ENCODE measurements around the gene TPP1. TPM values are rescaled to one million over a fixed set of nuclear protein-coding genes. Genes with fewer than 3 reads are reported as not detected.

The TPP1 gene
- total and polyA plus RNA-seq, 9 donors, result 21.0 to 360 (median 58.2) TPM

GRCh38 chr11:6572215-6572614, 47.0 kb downstream of the TPP1 start:
- peaks cover 9% of the 10 kb centered on the region for H3K4me1 ChIP-seq (ENCODE audit: insufficient read depth)
- H3K36me3 ChIP-seq, result no peaks in the 10 kb centered on the region
- no peaks in the 10 kb centered on the region for H3K9me3 ChIP-seq
- TF ChIP-seq POLR2A (IDR thresholded peaks at IDR 0.05) (no peak), CTCF (IDR thresholded peaks at IDR 0.05) (no peak), EP300 (IDR thresholded peaks at IDR 0.05) (no peak)
- no peak overlapping the region for H3K4me3 ChIP-seq
- 47 to 57% (median 49%) methylated on average over 2 of the region's 2 CpGs for WGBS, 3 donors
- DNase-seq, result no peak
- H3K27ac ChIP-seq, result no peak overlapping the region
- H3K27me3 ChIP-seq, result no peaks in the 10 kb centered on the region
- intact Hi-C loops (cut with DNase I), result no loop called here

GRCh38 chr11:6571434-6572008, 47.7 kb downstream of the TPP1 start:
- Histone ChIP-seq H3K36me3 (no peaks in the 10 kb centered on the region), H3K4me3 (no peak overlapping the region), H3K4me1 (ENCODE audit: insufficient read depth) (peaks cover 4% of the 10 kb centered on the region), H3K27ac (no peak overlapping the region), H3K9me3 (no peaks in the 10 kb centered on the region), H3K27me3 (no peaks in the 10 kb centered on the region)
- TF ChIP-seq CTCF (IDR thresholded peaks at IDR 0.05) (no peak), EP300 (IDR thresholded peaks at IDR 0.05) (no peak), POLR2A (IDR thresholded peaks at IDR 0.05) (no peak)
- 55 to 65% (median 56%) methylated on average over 22 of the region's 22 CpGs for WGBS, 3 donors
- intact Hi-C loops (cut with DNase I), result no loop called here
- DNase-seq, result no peak

- intact Hi-C loops (cut with DNase I), result no loop called here
- 40 to 65% (median 63%) methylated on average over 40 to 62 of the region's 62 CpGs for WGBS, 3 donors
- peaks cover 3% of the 10 kb centered on the region for H3K4me1 ChIP-seq (ENCODE audit: insufficient read depth)
Measured at GRCh38 chr11:6570691-6571427, 48.4 kb downstream of the TPP1 start.

GRCh38 chr11:6569706-6570105, 49.5 kb downstream of the TPP1 start:
- Histone ChIP-seq H3K4me3 (no peak overlapping the region), H3K36me3 (no peaks in the 10 kb centered on the region), H3K4me1 (ENCODE audit: insufficient read depth) (peaks cover 3% of the 10 kb centered on the region), H3K27me3 (no peaks in the 10 kb centered on the region), H3K9me3 (no peaks in the 10 kb centered on the region), H3K27ac (no peak overlapping the region)
- no peak for DNase-seq
- 86 to 97% (median 92%) methylated on average over 5 of the region's 5 CpGs for WGBS, 3 donors
- intact Hi-C loops (cut with DNase I), result no loop called here
- TF ChIP-seq CTCF (IDR thresholded peaks at IDR 0.05), result no peak
- no peak for TF ChIP-seq EP300 (IDR thresholded peaks at IDR 0.05)
- TF ChIP-seq POLR2A (IDR thresholded peaks at IDR 0.05), result no peak

More at GRCh38 chr11:6570691-6571427, 48.4 kb downstream of the TPP1 start:
- Histone ChIP-seq H3K27ac (no peak overlapping the region), H3K36me3 (no peaks in the 10 kb centered on the region), H3K4me3 (no peak overlapping the region), H3K9me3 (no peaks in the 10 kb centered on the region), H3K27me3 (no peaks in the 10 kb centered on the region)
- no peak for DNase-seq
- no peak for TF ChIP-seq EP300 (IDR thresholded peaks at IDR 0.05)
- TF ChIP-seq CTCF (IDR thresholded peaks at IDR 0.05), result no peak
- no peak for TF ChIP-seq POLR2A (IDR thresholded peaks at IDR 0.05)
